HG03520 (cell line): ENCODE data around the gene WDR41.
"Not testable (repeated sequence)": the region's sequence is repeated elsewhere in the genome, so short reads cannot be mapped to it uniquely, and the experiment has no call there.

ENCODE experiments used
- ATAC-seq: cut with Tn5 transposase; IDR thresholded peaks from one replicate; pipeline ENCODE4 v1.9.1; 2021; ENCODE audit warnings: mild to moderate bottlenecking, moderate library complexity; ENCODE audit not compliant: unreplicated experiment

Gene WDR41

GRCh38 chr5:77409870-77410621 is 82.1 kb downstream of the WDR41 start:
- ATAC-seq, result no peak

- no peak for ATAC-seq
These were observed 85.0 kb downstream of the WDR41 start for GRCh38 chr5:77407152-77407551.

DNA sequence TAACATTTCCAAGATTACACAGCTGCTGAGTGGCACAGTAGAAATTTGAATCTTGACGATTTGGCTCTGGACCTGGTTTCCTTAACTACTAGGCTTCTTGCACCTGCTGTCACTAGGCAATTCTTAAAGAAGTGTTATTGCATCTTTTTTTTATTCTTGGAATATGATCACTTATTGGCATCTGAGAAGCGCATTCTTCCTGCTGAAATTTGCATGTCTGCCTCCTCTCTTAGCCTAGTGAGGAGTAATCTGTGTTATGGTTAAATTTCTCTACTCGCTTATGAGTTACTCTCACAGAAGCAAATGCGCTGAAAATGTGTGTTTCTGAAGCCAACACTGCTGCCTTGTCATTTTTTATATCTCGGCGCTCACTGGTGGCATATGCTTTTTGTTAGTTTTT is 89.3 kb downstream of the WDR41 start:
- no peak for ATAC-seq

GRCh38 chr5:77400645-77401044 is 91.5 kb downstream of the WDR41 start:
- no peak for ATAC-seq

DNA sequence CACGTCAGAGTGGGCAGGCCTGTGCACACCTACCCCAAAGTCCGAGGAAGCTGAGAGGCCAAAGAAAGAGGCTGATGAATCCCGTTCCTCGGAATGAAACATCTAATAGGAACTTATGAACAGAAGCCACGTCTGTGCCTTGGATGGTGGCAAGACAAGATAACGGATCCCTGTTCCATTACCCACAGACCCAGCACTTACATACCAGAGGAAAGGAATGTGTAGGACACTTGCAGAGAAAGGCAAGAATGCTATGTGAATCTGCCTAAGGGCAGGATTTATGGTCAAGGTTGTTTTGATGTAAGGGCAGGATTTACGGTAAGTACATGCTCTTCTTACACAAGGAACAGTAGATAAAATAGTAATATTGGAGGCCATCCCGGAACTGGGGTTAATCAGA is 93.2 kb downstream of the WDR41 start:
- no peak for ATAC-seq

GRCh38 chr5:77398458-77398857 is 93.7 kb downstream of the WDR41 start:
- no peak for ATAC-seq

DNA sequence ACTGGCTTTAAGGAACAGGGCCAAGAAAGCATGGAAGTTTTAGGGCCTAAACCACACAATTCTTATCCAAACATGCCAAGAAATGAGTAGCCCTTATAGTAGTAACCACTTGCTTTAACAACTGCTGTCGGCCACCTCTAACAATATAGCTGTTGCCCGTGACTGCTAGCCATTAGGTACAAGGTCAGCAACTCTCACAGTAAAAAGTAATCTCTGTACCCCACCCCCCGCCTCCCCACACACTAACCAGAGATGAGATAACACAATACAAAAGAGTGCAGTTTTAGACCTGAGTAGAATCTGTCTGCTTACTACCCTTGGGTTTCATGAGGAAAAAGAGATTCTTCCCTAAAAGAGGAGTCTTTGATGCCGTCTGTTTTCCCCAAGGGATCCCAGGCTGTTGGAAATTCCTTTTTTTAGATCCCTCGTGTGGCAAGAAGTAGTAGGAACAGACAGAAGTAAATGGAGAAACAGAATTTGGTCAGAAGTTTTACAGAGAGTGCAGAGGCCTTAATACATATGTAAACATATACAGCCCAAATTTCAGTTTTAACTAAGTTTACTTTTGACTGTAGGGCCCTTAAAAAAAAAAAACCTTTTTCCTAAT is 94.3 kb downstream of the WDR41 start:
- no peak for ATAC-seq

DNA sequence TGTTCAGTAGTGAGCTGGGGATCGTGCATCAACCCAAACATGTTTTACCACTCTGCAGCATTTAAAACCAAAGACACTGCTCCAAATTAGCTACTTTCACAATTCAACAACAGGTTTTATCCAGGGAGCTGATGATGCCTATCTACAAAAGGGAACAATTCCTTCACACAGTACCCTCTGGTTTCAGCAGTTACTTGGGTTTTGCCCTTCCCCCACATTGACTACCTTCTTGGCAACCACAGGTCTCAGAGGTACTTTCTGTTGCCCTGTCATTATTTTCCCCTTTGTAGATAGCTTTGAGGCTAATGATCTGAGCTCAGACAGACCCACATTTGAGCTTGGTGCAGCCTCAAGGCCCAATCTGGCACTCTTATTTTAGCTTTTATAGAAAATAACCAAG is 96.1 kb downstream of the WDR41 start:
- ATAC-seq, result no peak

- ATAC-seq, result no peak
These were observed 97.9 kb downstream of the WDR41 start for GRCh38 chr5:77394064-77394715.

DNA sequence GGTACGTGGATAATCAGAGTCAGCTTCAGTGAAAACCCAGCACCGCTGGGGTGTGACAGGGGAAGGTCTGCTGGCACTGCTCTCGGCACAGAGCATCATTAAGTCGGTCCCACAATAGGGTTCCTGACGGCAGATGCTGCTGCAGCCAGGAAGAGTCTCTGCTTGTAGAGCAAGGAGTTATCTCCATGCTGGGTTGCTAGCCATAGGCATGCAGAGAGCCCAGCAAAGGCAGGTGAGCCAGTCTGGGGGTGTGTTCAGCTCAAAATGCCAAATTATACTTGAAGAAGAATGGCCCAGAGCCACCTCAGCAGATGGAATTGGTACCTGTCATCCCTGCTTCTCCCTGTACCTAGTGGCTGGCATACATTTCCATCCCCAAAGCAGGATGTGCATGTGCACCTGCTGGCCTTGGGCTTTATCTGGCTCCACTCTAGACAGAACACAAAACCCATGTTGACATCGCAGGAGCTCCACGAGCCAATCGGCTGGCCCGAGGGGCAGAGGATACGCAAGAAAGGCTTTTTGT is 100.8 kb downstream of the WDR41 start:
- ATAC-seq, result no peak

GRCh38 chr5:77390795-77391194 is 101.3 kb downstream of the WDR41 start:
- no peak for ATAC-seq

GRCh38 chr5:77390221-77390620 is 101.9 kb downstream of the WDR41 start:
- no peak for ATAC-seq

DNA sequence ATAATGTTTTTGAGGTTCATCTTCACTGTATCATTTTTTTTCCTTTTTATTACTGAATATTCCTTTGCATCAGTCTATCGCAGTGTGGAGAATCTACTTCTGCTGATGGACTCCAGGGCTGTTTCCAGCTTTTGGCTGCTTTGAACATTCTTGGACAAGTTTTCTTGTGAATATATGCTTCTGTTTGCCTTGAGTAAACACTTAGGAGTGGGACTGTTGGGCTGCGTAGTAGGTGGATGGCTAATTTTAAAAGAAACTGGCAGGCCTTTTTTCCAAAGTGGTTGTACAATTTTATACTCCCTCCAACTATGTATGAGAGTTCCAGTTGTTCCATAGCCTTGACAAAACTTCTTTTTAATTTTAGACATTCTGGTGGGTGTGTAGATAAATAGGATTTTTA is 102.4 kb downstream of the WDR41 start:
- no peak for ATAC-seq

- ATAC-seq, result not testable (repeated sequence)
These were observed 105.8 kb downstream of the WDR41 start for GRCh38 chr5:77386340-77386739.

- ATAC-seq, result not testable (repeated sequence)
These were observed 108.8 kb downstream of the WDR41 start for GRCh38 chr5:77383336-77383735.
